Activated naive CD8-positive, alpha-beta T cell treated with anti-CD3 and anti-CD28 coated beads, Interleukin-2, amount 10 ng/mL, durations not matched to agents 7 days and 5 days (primary cell): ENCODE measurements around the gene RIT1. TPM values are rescaled to one million over a fixed set of nuclear protein-coding genes. Genes with fewer than 3 reads are reported as not detected.
A peak's percentile ranks its signal among the peaks of the same experiment; 100 is the strongest.
"Not testable (repeated sequence)": the region's sequence is repeated elsewhere in the genome, so short reads cannot be mapped to it uniquely, and the experiment has no call there.

ENCODE experiments used
- ATAC-seq: fragments of 150-1000 bp; cut with Tn5 transposase; one replicate; pipeline ENCODE4 v1.10.0; 2021; ENCODE audit warnings: low read depth, moderate library complexity
- POLR2A ChIA-PET: fragments of 350-600 bp; sonication (Branson Sonifier 250); formaldehyde crosslinking; loops from one replicate; lab custom pipeline; 2021; ENCODE audit warnings: antibody characterized with exemption; lab: Charles Lee
- DNase-seq: peaks from one replicate; pipeline ENCODE4 v3.0.0; 2021
- H3K27ac Mint-ChIP-seq: one replicate; pipeline ENCODE4 v1.8.0; 2022; ENCODE audit warnings: mild to moderate bottlenecking, mixed read lengths
- H3K27me3 Mint-ChIP-seq: one replicate; pipeline ENCODE4 v1.8.0; 2022; ENCODE audit warnings: mild to moderate bottlenecking, moderate library complexity, mixed read lengths
- H3K36me3 Mint-ChIP-seq: one replicate; pipeline ENCODE4 v1.8.0; 2021; ENCODE audit warnings: mild to moderate bottlenecking, mixed read lengths
- H3K4me1 Mint-ChIP-seq: one replicate; pipeline ENCODE4 v1.8.0; 2021; ENCODE audit warnings: mixed read lengths
- H3K4me3 Mint-ChIP-seq: one replicate; pipeline ENCODE4 v1.8.0; 2022; ENCODE audit warnings: mild to moderate bottlenecking, moderate library complexity, mixed read lengths
- H3K9me3 Mint-ChIP-seq: one replicate; pipeline ENCODE4 v1.8.0; 2021; ENCODE audit warnings: mixed read lengths
- total RNA-seq, 2 experiments: library from RNA; stranded (reverse); gene quantifications; one replicate each; pipeline ENCODE4 v1.2.3, GENCODE V29; 2021

RIT1 gene
- total RNA-seq, 2 experiments from 2014 or later: 31.3 to 32.8 TPM

GRCh38 chr1:155899683-155900082 lies 11.5 kb downstream of the RIT1 start:
- Mint-ChIP-seq H3K27me3 (no peaks in the 10 kb centered on the region), H3K9me3 (no peaks in the 10 kb centered on the region), H3K36me3 (peaks cover 24% of the 10 kb centered on the region), H3K4me3 (no peak overlapping the region), H3K4me1 (no peaks in the 10 kb centered on the region), H3K27ac (no peak overlapping the region)
- POLR2A ChIA-PET: no interaction called here
- DNase-seq: no peak
- ATAC-seq: no peak

DNA sequence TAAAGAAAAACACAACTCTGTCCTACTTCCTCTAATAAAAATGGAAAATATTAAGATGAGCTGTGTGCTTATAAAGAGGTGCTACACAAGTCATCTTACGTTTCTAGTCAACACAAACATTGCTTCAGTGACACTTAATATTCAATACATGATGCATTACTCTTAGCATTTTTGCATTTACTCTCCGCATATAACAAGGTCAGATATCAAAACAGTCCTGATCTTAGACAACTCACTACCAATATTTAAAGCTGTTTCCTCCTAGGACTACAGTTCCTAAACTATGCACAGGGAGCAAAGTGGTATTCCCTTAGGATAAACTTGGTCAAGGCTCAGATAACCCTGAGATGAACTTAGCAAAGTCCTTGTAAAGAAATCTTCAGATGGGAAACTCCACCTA lies 12.3 kb downstream of the RIT1 start:
- Mint-ChIP-seq H3K36me3 (peaks cover 17% of the 10 kb centered on the region), H3K27ac (no peak overlapping the region), H3K27me3 (no peaks in the 10 kb centered on the region), H3K4me1 (peaks cover 3% of the 10 kb centered on the region), H3K4me3 (no peak overlapping the region), H3K9me3 (no peaks in the 10 kb centered on the region)
- POLR2A ChIA-PET: no interaction called here
- ATAC-seq (no peak), DNase-seq (no peak)

DNA sequence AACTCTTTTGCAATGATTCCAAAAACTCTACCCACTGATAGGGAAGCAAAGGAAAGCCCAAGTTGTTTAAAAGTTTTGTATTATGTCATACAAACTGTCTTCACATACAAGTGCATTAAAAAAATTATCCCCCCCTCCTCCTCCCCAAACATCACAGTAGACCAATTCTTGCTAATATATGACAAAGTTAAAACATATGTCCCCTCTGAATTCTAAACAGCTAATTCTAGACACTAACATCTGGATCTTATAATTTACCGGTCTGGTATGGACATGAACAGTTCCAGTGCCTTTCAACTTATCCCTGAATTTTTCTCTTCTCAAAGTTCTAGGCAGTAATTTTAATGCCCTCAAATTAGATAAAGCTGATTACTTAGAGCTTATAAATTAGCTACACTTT lies 13.4 kb downstream of the RIT1 start:
- POLR2A ChIA-PET: no interaction called here
- Mint-ChIP-seq H3K36me3 (peaks cover 17% of the 10 kb centered on the region), H3K4me3 (no peak overlapping the region), H3K9me3 (no peaks in the 10 kb centered on the region), H3K4me1 (peaks cover 13% of the 10 kb centered on the region), H3K27ac (no peak overlapping the region), H3K27me3 (no peaks in the 10 kb centered on the region)
- ATAC-seq (no peak), DNase-seq (no peak)

DNA sequence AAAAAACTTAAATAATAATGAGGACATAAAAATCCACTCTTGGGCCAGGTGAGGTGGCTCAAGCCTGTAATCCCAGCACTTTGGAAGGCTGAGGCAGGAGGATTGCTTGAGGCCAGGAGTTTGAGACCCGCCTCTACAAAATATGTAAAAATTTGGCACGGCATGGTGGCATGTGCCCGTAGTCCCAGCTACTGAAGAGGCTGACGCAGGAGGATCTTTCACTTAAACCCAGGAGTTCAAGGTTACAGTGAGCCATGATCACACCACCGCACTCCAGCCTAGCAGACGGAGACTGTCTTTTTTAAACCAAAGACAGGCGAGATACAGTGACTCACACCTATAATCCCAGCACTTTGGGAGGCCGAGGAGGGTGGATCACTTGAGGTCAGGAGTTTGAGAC lies 14.7 kb downstream of the RIT1 start:
- peaks cover 14% of the 10 kb centered on the region for H3K36me3 Mint-ChIP-seq
- H3K4me3 Mint-ChIP-seq, DNase-seq, H3K27me3 Mint-ChIP-seq, H3K27ac Mint-ChIP-seq, H3K9me3 Mint-ChIP-seq, ATAC-seq: not testable (repeated sequence)
- H3K4me1 Mint-ChIP-seq: peaks cover 13% of the 10 kb centered on the region
- POLR2A ChIA-PET: interaction anchor here (0.9 kb wide), 1 partner anchor 14 kb away, joined by 3 read pairs; no protein-coding TSS in a partner anchor

- DNase-seq, H3K9me3 Mint-ChIP-seq, H3K4me3 Mint-ChIP-seq, H3K27me3 Mint-ChIP-seq, H3K27ac Mint-ChIP-seq, ATAC-seq: not testable (repeated sequence)
- POLR2A ChIA-PET: interaction anchor here (0.7 to 0.9 kb wide), 2 partner anchors 13 to 35 kb away, joined by 3 read pairs; no protein-coding TSS in a partner anchor
- H3K4me1 Mint-ChIP-seq: peaks cover 13% of the 10 kb centered on the region
- peaks cover 14% of the 10 kb centered on the region for H3K36me3 Mint-ChIP-seq
Measured at GRCh38 chr1:155895617-155896016, 15.5 kb downstream of the RIT1 start.

GRCh38 chr1:155893389-155894142 lies 17.6 kb downstream of the RIT1 start:
- Mint-ChIP-seq H3K4me3 (peak overlapping the region; percentile 62), H3K27ac (peak overlapping the region; percentile 82), H3K36me3 (peaks cover 11% of the 10 kb centered on the region), H3K27me3 (no peaks in the 10 kb centered on the region), H3K4me1 (peaks cover 13% of the 10 kb centered on the region), H3K9me3 (no peaks in the 10 kb centered on the region)
- no peak for DNase-seq
- POLR2A ChIA-PET: interaction anchor here (0.6 to 1.5 kb wide), 6 partner anchors 17 to 40 kb away, joined by 3 to 7 read pairs (median 4); partner anchors contain the start of genes GON4L and KHDC4
- ATAC-seq: peak; percentile 94

DNA sequence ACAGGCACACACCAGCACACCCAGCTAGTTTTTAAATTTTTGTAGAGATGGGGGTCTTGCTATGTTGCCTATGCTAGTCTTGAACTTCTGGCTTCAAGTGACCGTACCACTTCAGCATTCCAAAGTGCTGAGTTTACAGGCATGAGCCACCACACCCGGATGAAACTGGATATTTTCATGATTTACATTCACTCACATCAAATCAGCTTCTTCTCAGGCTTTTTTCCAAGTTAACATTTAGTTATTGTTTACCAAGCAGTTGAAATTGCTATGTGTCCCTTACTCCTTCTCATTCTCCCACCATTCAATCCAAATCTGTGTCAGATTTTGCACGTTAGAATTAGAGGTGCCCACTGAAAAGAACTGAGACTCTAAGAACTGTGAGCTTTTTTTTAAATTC lies 18.4 kb downstream of the RIT1 start:
- POLR2A ChIA-PET: interaction anchor here (0.5 to 1.5 kb wide), 4 partner anchors 18 to 36 kb away, joined by 3 to 7 read pairs (median 4); partner anchors contain the start of gene GON4L
- ATAC-seq: no peak
- peak overlapping the region; percentile 82 for H3K27ac Mint-ChIP-seq
- no peak overlapping the region for H3K4me3 Mint-ChIP-seq
- peaks cover 9% of the 10 kb centered on the region for H3K36me3 Mint-ChIP-seq
- DNase-seq: no peak
- H3K27me3 Mint-ChIP-seq: no peaks in the 10 kb centered on the region
- H3K9me3 Mint-ChIP-seq: no peaks in the 10 kb centered on the region
- peaks cover 13% of the 10 kb centered on the region for H3K4me1 Mint-ChIP-seq

DNA sequence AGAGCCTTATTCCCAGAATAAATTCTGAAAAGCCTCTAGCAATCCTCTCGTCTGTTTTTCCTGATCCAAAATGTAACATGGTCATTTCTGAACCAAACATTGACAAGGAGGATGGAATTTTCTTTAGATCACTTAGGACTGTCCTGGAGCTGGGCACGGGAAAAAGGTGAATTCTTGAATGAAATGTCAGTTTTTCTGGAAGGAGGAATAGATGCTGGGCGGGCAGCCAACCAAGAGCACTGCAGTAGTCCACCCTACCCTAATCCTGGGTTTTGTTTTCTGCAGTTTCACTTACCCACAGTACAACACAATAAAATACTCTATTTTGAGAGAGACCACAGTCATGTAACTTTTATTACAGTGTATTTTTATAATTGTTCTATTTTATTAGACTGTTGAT lies 20.9 kb downstream of the RIT1 start:
- H3K4me1 Mint-ChIP-seq: peaks cover 13% of the 10 kb centered on the region
- no peak overlapping the region for H3K27ac Mint-ChIP-seq

DNA sequence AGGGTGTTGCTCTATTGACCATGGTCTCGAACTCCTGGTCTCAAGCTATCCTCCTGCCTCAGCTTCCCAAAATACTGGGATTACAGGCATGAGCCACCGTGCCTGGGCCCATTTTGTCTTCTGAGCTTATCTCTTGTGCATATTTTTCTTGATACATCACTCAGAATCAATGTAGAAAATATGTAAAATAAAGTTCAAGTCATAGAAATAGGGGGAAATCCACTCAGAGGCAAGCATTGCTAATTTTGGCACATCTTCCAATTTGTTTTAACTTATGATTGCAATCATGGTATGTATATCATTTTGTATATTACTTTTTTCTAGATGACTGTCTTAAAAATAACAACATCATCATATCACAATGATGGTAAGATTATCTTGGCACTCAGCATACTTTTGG lies 21.6 kb downstream of the RIT1 start:
- POLR2A ChIA-PET: no interaction called here
- no peaks in the 10 kb centered on the region for H3K9me3 Mint-ChIP-seq
- ATAC-seq (no peak), DNase-seq (no peak)
- H3K27me3 Mint-ChIP-seq: no peaks in the 10 kb centered on the region
- H3K36me3 Mint-ChIP-seq: no peaks in the 10 kb centered on the region
- H3K4me1 Mint-ChIP-seq: peaks cover 13% of the 10 kb centered on the region
- H3K27ac Mint-ChIP-seq: no peak overlapping the region
- no peak overlapping the region for H3K4me3 Mint-ChIP-seq

More for the DNA sequence above, 20.9 kb downstream of the RIT1 start:
- no peak for DNase-seq
- POLR2A ChIA-PET: interaction anchor here (0.6 kb wide), 1 partner anchor 321 kb away, joined by 5 read pairs; no protein-coding TSS in a partner anchor
- Mint-ChIP-seq H3K9me3 (no peaks in the 10 kb centered on the region), H3K27me3 (no peaks in the 10 kb centered on the region), H3K36me3 (no peaks in the 10 kb centered on the region), H3K4me3 (no peak overlapping the region)
- ATAC-seq: no peak

GRCh38 chr1:155888481-155888880 lies 22.7 kb downstream of the RIT1 start:
- Mint-ChIP-seq H3K36me3 (no peaks in the 10 kb centered on the region), H3K27ac (no peak overlapping the region), H3K4me3 (no peak overlapping the region), H3K9me3 (no peaks in the 10 kb centered on the region), H3K27me3 (no peaks in the 10 kb centered on the region), H3K4me1 (peaks cover 7% of the 10 kb centered on the region)
- DNase-seq (no peak), ATAC-seq (no peak)
- POLR2A ChIA-PET: no interaction called here

GRCh38 chr1:155884982-155885381 lies 26.2 kb downstream of the RIT1 start:
- no peaks in the 10 kb centered on the region for H3K27me3 Mint-ChIP-seq
- no peak overlapping the region for H3K27ac Mint-ChIP-seq
- POLR2A ChIA-PET: no interaction called here
- no peaks in the 10 kb centered on the region for H3K36me3 Mint-ChIP-seq
- no peak for ATAC-seq
- no peak overlapping the region for H3K4me3 Mint-ChIP-seq
- H3K9me3 Mint-ChIP-seq: no peaks in the 10 kb centered on the region
- no peaks in the 10 kb centered on the region for H3K4me1 Mint-ChIP-seq
- no peak for DNase-seq

DNA sequence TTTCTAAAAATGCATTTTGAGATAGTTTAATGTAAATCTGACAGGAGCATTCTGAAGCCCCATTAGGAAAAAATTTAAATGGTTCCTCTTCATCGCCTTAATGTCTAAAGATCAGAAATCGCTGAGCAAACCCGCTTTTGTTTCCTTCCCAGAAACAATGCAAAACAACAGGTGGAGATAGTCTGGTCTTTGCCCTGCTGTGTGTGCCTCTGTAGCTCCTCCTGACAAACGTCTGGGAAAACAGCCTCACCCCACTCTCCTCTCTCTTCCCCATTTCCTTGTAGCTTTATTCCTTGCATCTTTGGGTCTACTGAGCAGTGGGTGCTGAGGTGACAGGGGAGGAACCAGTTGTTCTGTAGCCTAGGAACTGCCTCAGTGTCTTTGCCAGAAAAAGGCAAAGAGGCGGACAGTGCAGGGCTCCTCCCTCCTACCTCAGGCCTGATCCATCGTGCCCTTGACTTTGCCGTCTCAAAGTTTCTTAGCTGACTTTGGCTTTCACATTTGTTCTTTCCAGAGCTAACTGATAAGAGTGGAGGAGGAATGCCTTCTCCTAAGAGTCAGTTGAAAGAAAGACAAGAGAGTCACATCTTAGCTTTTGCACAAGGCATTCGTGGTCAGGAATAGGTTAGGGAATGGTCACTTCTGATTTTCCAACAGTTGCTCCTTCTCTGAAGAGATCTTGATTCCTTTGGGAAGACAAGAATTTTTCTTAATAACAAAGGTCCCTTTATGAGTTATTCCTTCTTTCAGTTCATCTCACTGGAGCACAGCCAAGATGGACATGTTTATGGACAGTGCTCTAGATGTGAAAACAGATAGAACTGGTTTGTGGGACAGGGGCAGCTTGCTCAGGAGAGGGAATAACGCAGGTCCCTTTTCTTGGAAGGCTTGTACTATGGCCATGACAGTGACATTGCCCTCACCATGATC lies 26.9 kb downstream of the RIT1 start:
- H3K27ac Mint-ChIP-seq: no peak overlapping the region
- no peaks in the 10 kb centered on the region for H3K9me3 Mint-ChIP-seq
- POLR2A ChIA-PET: no interaction called here
- ATAC-seq (no peak), DNase-seq (no peak)
- no peak overlapping the region for H3K4me3 Mint-ChIP-seq
- H3K27me3 Mint-ChIP-seq: no peaks in the 10 kb centered on the region
- H3K4me1 Mint-ChIP-seq: no peaks in the 10 kb centered on the region
- no peaks in the 10 kb centered on the region for H3K36me3 Mint-ChIP-seq

DNA sequence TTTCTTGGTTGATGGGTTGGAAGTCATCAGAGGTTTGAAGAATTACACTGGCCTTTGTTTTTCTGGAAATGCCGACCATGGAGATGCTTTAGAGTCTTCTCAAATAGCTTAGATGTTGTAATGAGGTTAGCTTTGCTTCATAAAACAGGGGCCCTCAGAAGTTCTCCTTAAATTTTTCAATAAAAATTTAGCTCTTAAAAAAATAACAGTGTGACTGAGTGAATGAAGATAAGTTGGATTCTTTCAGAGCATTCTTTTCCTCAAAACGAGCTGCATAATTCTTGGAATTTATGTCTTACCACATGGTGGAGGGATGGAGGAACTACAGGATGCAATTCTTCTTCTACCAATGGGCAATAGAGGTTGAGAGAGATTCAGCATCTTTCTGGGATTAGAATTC lies 28.4 kb downstream of the RIT1 start:
- Mint-ChIP-seq H3K9me3 (no peaks in the 10 kb centered on the region), H3K4me1 (no peaks in the 10 kb centered on the region), H3K27me3 (no peaks in the 10 kb centered on the region), H3K4me3 (no peak overlapping the region), H3K27ac (no peak overlapping the region), H3K36me3 (no peaks in the 10 kb centered on the region)
- DNase-seq: no peak
- ATAC-seq: no peak
- POLR2A ChIA-PET: interaction anchor here (1.0 kb wide), 1 partner anchor 13 kb away, joined by 3 read pairs; no protein-coding TSS in a partner anchor
